ENCODE data around the gene MACROD2.

DNA sequence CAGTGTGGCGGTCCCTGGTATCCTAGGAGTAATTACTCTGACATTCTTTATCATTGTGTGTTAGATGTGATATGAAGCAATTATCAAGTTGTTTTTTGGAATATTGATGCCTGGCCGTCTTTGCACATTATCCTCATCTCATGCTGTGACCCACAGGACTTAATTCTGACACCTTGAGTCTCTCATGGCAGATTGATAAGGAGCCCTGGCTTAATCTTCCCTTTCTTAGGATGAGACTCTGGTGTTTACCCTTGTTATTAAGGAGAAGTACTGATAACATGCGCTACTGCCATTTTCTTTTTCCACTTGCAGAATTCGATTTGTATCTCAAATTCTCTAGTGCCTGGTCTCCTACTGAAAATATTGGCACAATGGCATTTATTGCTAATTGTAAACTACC lies 1597.8 kb downstream of the MACROD2 start:
- TF ChIP-seq, protein P1, sequence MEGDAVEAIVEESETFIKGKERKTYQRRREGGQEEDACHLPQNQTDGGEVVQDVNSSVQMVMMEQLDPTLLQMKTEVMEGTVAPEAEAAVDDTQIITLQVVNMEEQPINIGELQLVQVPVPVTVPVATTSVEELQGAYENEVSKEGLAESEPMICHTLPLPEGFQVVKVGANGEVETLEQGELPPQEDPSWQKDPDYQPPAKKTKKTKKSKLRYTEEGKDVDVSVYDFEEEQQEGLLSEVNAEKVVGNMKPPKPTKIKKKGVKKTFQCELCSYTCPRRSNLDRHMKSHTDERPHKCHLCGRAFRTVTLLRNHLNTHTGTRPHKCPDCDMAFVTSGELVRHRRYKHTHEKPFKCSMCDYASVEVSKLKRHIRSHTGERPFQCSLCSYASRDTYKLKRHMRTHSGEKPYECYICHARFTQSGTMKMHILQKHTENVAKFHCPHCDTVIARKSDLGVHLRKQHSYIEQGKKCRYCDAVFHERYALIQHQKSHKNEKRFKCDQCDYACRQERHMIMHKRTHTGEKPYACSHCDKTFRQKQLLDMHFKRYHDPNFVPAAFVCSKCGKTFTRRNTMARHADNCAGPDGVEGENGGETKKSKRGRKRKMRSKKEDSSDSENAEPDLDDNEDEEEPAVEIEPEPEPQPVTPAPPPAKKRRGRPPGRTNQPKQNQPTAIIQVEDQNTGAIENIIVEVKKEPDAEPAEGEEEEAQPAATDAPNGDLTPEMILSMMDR (IDR thresholded peaks at IDR 0.05), result no peak
- TF ChIP-seq POLR2A (IDR thresholded peaks at IDR 0.05), result no peak
